Caki2 (cell line): ENCODE data around the gene PCDHB5. TPM values are rescaled to one million over a fixed set of nuclear protein-coding genes. Genes with fewer than 3 reads are reported as not detected.
"Not testable (repeated sequence)": the region's sequence is repeated elsewhere in the genome, so short reads cannot be mapped to it uniquely, and the experiment has no call there.

Source experiments
- DNase-seq: peaks from one replicate; pipeline ENCODE4 v3.0.0-alpha.2; 2015; ENCODE audit warnings: low read depth
- in situ Hi-C: cut with HindIII; loops from 2 replicates; pipeline ENCODE4 v1.10.0; 2016; ENCODE audit warnings: low sequenced_read_pairs, low pct_unique_long_range_greater_than_20kb, mixed read lengths
- total RNA-seq: library from RNA; depleted of rRNA; stranded (reverse); fragments of >200 nt; shearing (Covaris generic); gene quantifications from 2 replicates; pipeline ENCODE4 v1.2.3, GENCODE V29; 2014; ENCODE audit warnings: low replicate concordance; rRNA removed

The PCDHB5 gene
- total RNA-seq = 13.9 and 17.1 TPM in 2 replicates

GRCh38 chr5:141135030-141135717, at the start of gene PCDHB5:
PCDHB5 (plus strand) TSS chr5:141135206; CDS start chr5:141135435, 229 bp downstream.
- peak; percentile 59 for DNase-seq
- in situ Hi-C loops = no loop called here

DNA sequence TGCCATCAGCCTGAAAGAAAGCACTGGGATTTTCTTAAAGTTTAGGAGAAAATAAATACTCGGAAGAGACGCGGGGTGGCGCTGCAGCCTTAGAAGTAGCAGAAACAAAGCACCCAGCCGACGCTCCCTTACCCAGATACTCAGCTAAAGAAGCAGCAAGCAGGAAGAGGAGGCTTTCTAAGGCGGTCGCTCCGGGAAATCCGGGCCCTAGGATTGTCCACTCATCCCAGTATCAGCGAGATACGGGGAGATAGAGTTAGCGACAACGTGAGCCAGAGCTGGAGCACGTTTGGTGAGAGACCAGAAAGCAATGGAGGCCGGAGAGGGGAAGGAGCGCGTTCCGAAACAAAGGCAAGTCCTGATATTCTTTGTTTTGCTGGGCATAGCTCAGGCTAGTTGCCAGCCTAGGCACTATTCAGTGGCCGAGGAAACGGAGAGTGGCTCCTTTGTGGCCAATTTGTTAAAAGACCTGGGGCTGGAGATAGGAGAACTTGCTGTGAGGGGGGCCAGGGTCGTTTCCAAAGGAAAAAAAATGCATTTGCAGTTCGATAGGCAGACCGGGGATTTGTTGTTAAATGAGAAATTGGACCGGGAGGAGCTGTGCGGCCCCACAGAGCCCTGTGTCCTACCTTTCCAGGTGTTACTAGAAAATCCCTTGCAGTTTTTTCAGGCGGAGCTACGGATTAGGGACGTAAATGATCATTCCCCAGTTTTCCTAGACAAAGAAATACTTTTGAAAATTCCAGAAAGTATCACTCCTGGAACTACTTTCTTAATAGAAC, 40.3 kb upstream of the PCDHB5 start, which contains the start of gene PCDHB2:
TSS of gene PCDHB2 (plus strand) at position 135 of the 782 bp plus-strand sequence. CDS start at position 311, 176 bp downstream.
- in situ Hi-C loops = no loop called here
- no peak for DNase-seq

DNA sequence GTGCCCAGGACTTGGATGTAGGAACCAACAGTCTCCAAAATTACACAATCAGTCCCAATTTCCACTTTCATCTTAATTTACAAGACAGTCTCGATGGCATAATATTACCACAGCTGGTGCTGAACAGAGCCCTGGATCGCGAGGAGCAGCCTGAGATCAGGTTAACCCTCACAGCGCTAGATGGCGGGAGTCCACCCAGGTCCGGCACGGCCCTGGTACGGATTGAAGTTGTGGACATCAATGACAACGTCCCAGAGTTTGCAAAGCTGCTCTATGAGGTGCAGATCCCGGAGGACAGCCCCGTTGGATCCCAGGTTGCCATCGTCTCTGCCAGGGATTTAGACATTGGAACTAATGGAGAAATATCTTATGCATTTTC, 39.8 kb upstream of the PCDHB5 start:
- no peak for DNase-seq
- in situ Hi-C loops = no loop called here

GRCh38 chr5:141096181-141096580, 38.8 kb upstream of the PCDHB5 start:
- DNase-seq, in situ Hi-C loops: not testable (repeated sequence)

- DNase-seq, in situ Hi-C loops: not testable (repeated sequence)
These were observed 38.4 kb upstream of the PCDHB5 start for GRCh38 chr5:141096586-141096985.

DNA sequence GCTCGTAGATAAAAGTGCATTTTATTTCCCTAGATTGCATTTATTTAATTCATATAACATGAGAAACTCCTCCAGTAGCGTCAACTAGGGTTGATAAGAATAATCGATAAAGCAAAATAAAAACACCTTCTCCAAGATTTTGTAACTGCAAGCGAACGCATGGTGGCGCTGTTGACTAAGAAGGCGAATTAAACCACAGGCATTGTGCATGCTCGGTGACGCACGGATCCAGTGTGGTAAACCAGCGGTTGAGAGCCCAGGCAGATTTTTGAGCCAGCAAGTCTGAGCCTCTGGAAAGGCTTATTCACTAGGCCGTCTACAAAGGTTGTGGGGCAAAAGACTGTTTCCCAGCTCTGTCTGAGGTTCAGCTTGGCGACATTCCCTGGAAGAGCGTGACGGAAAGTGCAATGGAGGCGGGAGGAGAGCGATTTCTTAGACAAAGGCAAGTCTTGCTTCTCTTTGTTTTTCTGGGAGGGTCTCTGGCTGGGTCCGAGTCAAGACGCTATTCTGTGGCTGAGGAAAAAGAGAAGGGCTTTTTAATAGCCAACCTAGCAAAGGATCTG, 34.7 kb upstream of the PCDHB5 start, which contains the start of gene PCDHB3:
TSS of gene PCDHB3 (plus strand) at position 231 of the 563 bp plus-strand sequence. CDS start at position 408, 177 bp downstream.
- in situ Hi-C loops = no loop called here
- DNase-seq = no peak

DNA sequence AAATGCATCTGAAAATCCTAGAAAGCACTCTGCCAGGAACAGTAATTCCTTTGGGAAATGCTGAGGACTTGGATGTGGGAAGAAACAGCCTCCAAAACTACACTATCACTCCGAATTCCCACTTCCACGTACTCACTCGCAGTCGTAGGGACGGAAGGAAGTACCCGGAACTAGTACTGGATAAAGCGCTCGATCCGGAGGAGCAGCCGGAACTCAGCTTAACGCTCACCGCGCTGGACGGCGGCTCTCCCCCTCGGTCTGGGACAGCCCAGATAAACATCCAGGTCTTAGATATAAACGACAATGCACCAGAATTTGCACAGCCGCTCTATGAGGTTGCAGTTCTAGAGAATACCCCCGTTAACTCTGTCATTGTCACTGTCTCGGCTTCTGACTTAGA, 33.9 kb upstream of the PCDHB5 start:
- no peak for DNase-seq
- in situ Hi-C loops = no loop called here

GRCh38 chr5:141102070-141102469, 32.9 kb upstream of the PCDHB5 start:
- in situ Hi-C loops, DNase-seq: not testable (repeated sequence)

GRCh38 chr5:141102471-141102870, 32.5 kb upstream of the PCDHB5 start:
- in situ Hi-C loops, DNase-seq: not testable (repeated sequence)

DNA sequence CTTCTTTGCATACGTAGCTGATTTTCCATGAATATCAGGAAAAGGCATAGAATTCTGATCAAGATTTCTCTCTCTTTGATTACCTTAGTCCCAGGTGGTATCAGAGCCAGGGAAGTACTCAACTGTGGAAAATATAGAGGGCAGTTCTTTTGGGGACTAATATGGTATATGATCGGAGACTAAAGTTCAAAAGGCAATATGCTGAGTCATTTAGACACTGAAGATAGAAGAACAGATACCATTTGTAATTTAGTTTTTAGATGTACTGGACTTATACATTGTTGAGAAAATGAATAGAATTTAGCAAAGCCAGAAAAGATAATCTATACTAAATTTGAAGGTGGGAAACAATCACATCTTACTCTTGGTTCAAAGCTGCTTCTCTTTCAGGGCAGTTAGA, 29.7 kb upstream of the PCDHB5 start:
- no peak for DNase-seq
- in situ Hi-C loops = no loop called here

DNA sequence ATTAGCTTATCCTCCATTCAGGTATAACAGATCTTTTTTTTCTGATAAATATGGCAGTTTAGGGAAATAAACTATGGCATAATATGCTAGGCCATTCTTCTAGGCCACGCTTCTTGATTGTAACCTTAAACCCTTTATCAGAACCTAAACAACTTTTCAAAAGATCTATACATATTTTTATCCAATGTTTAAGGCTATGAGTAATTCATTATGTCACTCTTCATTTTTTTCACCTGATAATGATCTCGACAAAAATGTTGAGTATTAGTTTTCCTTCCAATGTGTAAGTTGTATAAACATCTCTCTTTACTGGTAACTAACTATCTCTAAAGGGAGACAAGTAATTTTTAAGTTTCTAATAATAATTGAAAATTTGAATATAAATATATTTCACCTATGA, 15.8 kb upstream of the PCDHB5 start:
- in situ Hi-C loops = no loop called here
- DNase-seq = no peak

DNA sequence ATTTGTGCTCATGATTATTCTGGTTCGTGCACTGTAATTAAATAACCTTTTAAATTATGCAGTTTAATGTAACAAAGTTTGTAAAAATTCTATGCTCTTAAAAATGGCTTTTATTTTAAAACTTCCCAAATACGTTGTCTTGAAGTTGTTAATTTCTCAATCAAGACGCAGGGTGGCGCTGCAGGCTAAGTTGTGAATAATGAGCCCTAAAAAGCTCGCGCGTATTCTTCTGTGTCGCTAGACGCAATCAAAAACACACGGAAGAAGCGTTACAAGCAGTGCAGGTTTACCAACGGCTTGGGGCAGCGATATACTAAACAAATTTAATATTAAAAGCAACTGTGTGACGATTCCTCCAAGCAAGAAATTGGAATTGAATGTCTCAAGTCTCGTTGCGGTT, 13.4 kb upstream of the PCDHB5 start, which contains the start of gene PCDHB4:
TSS of gene PCDHB4 (plus strand) at position 256 of the 400 bp plus-strand sequence. CDS start 181 bp downstream, outside the sequence.
- in situ Hi-C loops = no loop called here
- no peak for DNase-seq

GRCh38 chr5:141121985-141122384, 13.0 kb upstream of the PCDHB5 start:
- no peak for DNase-seq
- in situ Hi-C loops = no loop called here

DNA sequence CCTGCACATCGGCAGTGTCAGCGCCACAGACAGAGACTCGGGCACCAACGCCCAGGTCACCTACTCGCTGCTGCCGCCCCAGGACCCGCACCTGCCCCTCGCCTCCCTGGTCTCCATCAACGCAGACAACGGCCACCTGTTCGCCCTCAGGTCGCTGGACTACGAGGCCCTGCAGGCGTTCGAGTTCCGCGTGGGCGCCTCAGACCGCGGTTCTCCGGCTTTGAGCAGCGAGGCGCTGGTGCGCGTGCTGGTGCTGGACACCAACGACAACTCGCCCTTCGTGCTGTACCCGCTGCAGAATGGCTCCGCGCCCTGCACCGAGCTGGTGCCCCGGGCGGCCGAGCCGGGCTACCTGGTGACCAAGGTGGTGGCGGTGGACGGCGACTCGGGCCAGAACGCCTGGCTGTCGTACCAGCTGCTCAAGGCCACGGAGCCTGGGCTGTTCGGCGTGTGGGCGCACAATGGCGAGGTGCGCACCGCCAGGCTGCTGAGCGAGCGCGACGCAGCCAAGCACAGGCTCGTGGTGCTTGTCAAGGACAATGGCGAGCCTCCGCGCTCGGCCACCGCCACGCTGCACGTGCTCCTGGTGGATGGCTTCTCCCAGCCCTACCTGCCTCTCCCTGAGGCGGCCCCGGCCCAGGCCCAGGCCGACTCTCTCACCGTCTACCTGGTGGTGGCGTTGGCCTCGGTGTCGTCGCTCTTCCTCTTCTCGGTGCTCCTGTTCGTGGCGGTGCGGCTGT, 11.4 kb upstream of the PCDHB5 start:
- DNase-seq, in situ Hi-C loops: not testable (repeated sequence)

- in situ Hi-C loops = no loop called here
- DNase-seq = no peak
These were observed 7.7 kb upstream of the PCDHB5 start for GRCh38 chr5:141127305-141127704.

- in situ Hi-C loops = no loop called here
- DNase-seq = no peak
These were observed 786 bp downstream of the PCDHB5 start for GRCh38 chr5:141135718-141136266.

DNA sequence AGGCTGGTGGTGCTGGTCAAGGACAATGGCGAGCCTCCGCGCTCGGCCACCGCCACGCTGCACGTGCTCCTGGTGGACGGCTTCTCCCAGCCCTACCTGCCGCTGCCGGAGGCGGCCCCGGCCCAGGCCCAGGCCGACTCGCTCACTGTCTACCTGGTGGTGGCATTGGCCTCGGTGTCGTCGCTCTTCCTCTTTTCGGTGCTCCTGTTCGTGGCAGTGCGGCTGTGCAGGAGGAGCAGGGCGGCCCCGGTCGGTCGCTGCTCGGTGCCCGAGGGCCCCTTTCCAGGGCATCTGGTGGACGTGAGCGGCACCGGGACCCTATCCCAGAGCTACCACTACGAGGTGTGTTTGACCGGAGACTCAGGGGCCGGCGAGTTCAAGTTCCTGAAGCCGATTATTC, 2.3 kb downstream of the PCDHB5 start:
- in situ Hi-C loops, DNase-seq: not testable (repeated sequence)

GRCh38 chr5:141149812-141150211, 14.8 kb downstream of the PCDHB5 start, which contains the start of gene PCDHB6:
PCDHB6 (plus strand) TSS chr5:141150057; CDS start chr5:141150258, 201 bp downstream.
- in situ Hi-C loops = no loop called here
- DNase-seq = no peak
